D341Med (cell line): ENCODE results near the gene ABCB11.
"Not testable (repeated sequence)": the region's sequence is repeated elsewhere in the genome, so short reads cannot be mapped to it uniquely, and the experiment has no call there.

Experiments used
- DNase-seq: peaks from one replicate; pipeline ENCODE4 v3.0.0; 2012; ENCODE audit warnings: low spot score

Gene ABCB11

DNA sequence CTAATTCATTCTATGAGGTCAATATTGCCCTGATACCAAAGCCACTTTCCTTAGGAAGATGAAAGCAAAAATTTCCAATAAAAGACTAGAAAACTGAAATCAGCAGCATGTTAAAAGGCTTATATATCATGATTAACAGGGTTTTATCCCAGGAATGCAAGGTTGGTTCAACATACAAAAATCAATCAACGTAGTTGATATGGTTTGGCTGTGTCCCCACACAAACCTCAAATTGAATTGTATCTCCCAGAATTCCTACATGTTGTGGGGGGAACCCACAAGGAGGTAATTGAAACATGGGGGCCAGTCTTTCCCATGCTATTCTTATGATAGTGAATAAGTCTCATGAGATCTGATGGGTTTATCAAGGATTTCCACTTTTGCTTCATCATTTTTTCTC, 11.7 kb upstream of the ABCB11 start:
- DNase-seq: no peak

DNA sequence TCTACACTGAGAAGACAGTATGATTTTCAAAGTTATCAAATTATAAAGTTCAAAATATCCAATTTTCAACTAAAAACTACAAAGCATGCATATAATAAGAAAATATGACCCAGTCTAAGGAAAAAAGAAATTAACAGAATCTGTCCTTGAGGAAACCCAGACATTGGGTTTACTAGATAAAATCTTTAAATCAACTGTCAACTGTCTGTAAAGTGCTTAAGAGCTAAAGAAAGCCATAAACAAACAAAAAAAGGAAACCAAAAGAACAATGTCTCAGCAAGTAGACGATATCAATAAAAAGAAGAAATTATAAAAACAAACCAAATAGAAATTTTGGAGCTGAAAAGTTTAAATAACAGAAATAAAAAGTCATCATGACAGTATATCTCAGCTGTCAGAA, 10.5 kb upstream of the ABCB11 start:
- DNase-seq: no peak

DNA sequence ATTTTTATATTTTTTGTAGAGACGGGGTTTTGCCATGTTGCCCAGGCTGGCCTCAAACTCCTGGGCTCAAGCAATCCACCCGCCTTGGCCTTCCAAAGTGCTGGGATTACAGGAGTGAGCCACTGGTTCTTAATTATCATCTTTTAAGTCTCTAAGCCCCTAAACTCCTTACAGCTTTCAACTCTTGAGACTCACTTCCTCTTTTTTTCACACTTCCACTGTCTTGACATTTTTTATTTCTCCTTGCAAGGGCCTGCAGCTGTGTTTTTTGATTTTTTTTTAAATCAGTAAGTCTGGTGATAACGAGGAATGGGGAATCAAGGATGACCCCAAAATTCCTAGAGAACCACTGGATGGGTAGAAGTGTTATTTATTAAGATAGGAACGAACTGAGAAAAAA, 8.6 kb upstream of the ABCB11 start:
- no peak for DNase-seq

DNA sequence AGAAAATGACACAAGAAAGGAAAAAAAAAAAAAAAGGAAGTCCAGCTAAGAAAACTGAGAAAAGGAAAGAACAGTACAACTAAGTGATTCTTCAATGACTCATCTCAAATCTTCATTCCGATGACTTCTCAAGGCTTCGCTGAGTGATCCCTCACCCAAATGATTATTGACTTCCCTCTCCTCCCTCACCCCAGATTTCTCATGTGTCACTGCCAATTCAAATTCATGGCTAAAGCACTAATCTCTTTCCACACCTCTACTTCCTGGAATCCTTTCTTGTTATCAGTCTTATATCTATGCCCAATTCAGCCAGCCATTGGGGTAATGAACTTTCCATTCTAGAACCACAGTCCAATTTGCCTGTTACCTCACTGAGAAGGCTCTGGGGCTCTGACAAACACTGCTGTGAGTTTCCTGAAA, 7.2 kb upstream of the ABCB11 start:
- no peak for DNase-seq

GRCh38 chr2:169036736-169037440, 5.8 kb upstream of the ABCB11 start:
- no peak for DNase-seq

DNA sequence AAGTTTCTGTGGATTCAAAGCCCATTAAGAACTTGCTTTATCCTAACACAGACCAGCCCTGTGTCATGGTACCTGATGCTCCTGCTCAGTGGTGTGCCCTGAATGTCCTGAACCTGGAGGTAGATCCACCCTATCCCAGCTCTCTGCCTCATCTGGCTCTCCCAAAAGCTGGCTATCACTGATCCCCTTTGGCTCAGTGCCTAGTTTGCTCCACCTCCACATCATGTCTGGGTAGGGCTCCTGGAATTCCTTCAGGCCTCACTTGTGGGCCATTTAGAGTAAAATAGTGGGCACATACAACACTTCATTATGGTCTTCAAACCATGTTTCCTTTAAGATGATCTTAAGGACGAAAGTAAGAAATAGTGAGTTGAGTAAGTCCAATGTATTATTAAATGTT, 4.8 kb upstream of the ABCB11 start:
- DNase-seq: no peak

DNA sequence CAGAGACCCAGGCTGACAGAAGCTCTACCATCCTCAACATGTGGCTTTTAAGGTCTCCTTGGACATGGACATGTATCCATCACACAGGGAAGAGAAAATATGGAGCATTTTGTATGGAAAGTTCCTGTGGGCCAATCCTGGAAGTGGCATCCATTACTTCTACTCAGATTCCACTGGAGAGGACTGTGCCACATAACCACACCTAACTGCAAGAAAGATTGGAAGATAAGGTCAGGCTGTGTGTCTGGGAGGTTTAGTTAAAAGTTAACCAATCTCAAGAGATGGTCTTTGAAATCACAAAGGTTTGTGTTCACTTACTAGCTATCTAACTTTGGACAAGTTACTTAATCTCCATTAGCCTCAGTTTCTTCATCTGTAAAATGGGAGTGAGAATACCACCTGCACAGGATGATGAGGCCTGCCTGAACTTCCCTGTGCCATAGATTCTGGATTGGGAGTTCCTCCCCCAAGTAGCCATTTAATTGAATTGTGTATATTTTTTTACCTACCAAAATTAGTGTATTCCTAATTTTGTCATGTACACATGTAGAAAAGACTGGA, 3.9 kb upstream of the ABCB11 start:
- no peak for DNase-seq

- no peak for DNase-seq
Measured at GRCh38 chr2:169034256-169034655, 3.1 kb upstream of the ABCB11 start.

DNA sequence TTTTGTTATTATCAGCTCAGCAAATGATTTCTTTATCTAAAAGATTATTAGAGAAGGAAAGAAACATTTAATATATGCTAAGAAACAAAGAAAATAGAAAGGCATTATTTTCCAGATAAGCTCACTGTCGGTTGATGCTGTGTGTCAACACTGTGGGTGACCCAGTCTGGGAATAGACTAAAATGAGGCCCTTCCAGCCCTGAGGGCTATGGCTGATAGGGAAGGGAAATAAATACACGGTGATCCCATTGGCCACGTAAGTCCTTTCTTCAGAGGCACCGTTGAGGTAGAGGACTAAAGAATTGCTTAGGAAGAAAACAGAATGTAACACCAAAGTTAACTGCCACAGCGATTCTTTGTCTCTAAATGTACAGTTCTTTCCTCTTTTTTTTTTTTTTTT, 1.8 kb downstream of the ABCB11 start:
- DNase-seq: no peak

DNA sequence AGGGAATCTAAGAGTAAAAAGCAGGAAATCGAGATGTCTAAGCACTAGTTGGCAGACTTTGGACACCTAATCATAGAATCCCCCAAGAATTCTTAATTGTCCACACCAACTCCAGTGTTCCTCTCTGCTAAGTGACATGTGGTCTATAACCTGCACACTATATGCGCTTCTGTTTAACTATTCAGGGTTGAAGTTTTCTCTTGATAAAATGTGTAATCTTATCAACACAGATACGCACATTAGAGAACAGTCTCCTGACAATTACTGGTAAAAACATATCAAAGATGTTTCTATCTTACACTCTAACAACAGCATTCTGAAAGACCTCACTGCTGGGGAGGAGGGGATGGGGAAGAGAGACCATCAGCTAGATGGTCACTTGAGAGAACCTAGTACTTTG, 3.9 kb downstream of the ABCB11 start:
- no peak for DNase-seq

GRCh38 chr2:169026056-169026455, 5.1 kb downstream of the ABCB11 start:
- DNase-seq: no peak

- no peak for DNase-seq
Measured at GRCh38 chr2:169023161-169023560, 8.0 kb downstream of the ABCB11 start.

GRCh38 chr2:169018390-169018789, 12.7 kb downstream of the ABCB11 start:
- no peak for DNase-seq

GRCh38 chr2:169015943-169016342, 15.2 kb downstream of the ABCB11 start:
- no peak for DNase-seq

DNA sequence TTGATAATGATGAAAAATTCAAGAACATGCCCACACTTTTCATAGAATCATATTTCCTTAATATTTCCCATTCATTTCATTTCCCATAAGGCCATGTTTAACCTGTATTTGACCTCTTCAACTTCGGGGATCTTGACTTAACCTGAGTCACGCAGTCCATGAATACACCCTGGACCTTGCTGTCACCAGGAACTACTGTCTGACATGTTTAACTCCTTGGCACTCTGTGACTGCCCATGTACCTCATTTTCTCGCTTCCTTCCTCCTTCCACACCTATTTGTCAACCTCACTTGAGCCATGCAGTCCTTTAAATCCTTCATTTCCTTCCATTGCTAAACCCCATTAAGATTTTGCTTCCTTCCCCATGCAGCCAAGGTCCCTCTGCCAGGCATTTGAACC, 16.3 kb downstream of the ABCB11 start:
- no peak for DNase-seq

DNA sequence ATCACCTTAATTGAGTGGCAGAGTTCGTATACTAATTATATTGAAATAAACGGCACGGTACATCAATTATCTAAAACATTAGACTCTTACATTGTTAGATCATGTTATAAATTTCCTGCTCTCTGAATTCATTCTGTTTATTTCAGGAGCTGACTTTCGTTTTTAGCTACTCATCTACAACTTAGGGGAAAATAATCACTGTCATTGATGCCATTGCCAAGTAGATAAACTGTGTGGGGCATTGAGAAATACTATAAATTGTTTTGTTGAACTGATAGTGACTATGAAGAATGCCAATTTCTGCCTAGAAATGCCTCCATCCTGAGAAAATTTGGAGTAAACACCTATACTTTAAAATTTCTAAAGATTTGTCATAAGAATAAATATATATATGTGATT, 17.5 kb downstream of the ABCB11 start:
- DNase-seq: no peak

GRCh38 chr2:169012812-169013627, 18.1 kb downstream of the ABCB11 start:
- DNase-seq: no peak

GRCh38 chr2:169012191-169012792, 18.8 kb downstream of the ABCB11 start:
- not testable (repeated sequence) for DNase-seq

DNA sequence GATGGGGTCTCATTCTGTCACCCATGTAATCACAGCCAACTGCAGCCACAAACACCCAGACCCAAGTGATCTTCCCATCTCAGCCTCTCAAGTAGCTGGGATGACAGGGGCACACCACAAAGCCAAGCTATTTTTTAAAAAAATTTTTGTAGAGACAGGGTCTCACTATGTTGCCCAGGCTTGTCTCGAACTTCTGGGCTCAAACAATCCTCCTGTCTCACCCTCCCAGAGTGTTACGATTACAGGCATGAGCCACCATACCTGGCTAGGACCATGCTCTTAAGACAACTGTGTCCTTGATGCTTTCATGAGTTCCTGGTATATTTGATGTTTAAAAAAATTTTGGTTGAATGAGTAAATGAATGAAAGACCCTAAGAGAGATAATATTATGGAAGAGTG, 19.4 kb downstream of the ABCB11 start:
- DNase-seq: no peak

- DNase-seq: no peak
Measured at GRCh38 chr2:169010633-169011460, 20.3 kb downstream of the ABCB11 start.

DNA sequence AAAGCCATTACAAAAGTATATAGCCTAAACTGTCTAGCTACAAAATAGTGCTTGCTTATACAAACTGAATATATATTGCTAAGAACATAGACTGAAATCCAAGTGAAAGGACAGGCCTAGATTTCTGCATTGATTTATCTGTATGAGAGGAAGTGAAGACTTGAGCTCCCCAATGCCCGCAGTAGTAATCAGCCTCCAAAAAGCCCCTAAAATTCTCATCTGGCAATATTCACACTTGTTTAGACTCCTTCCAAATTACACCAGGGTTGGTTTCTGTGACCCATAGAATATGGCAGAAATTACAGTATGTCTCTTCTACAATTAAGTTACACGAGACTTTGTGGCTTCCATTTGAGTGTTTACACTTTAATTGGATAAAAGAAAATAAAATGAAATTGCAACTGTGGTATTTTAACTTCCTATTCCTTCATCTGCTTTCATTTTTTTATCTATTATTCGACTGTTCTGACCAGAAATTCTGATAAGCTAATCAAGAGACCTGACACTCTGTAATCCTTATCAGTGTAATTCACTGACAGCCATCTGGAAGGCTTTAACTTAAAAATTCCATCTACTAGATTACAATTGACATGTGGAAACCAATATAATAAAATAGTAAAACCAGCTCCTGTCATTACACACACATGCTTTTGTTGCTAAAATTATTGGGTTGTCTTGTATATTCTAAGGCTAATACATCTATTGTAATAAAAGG, 21.1 kb downstream of the ABCB11 start:
- no peak for DNase-seq
